Coronary artery (tissue), 2 donors: ENCODE results near the gene TTL.

ENCODE experiments used
- DNase-seq: peaks from one replicate; pipeline ENCODE4 v3.0.0-alpha.2; 2017; ENCODE audit warnings: low spot score
- H3K27ac ChIP-seq, 2 donors: fragments of 200-600 bp; sonication (generic); one replicate each; pipeline ENCODE4 v1.5.1; 2016 to 2019
- H3K4me3 ChIP-seq: fragments of 200-600 bp; sonication (generic); 2 replicates; pipeline ENCODE4 v1.5.1; 2016; ENCODE audit warnings: mild to moderate bottlenecking, moderate library complexity
- CTCF ChIP-seq: fragments of 200-600 bp; sonication (generic); IDR thresholded peaks from one replicate; pipeline ENCODE4 v1.5.1; 2019; ENCODE audit warnings: antibody characterized with exemption

TTL gene

GRCh38 chr2:112472547-112473263, 9.3 kb upstream of the TTL start:
- no peak overlapping the region for H3K27ac ChIP-seq
- no peak for DNase-seq
- no peak overlapping the region for H3K4me3 ChIP-seq
- TF ChIP-seq CTCF: no peak

GRCh38 chr2:112474844-112475486, 7.0 kb upstream of the TTL start:
- Histone ChIP-seq H3K27ac (no peak overlapping the region), H3K4me3 (no peak overlapping the region)
- DNase-seq: no peak
- TF ChIP-seq CTCF: no peak

GRCh38 chr2:112476434-112476833, 5.5 kb upstream of the TTL start:
- no peak for DNase-seq
- Histone ChIP-seq H3K27ac (no peak overlapping the region), H3K4me3 (no peak overlapping the region)
- no peak for TF ChIP-seq CTCF

GRCh38 chr2:112480530-112481049, 1.4 kb upstream of the TTL start:
- TF ChIP-seq CTCF: no peak
- H3K27ac ChIP-seq: peak overlapping the region in 1 of 2 donors; percentile 97
- H3K4me3 ChIP-seq: peak overlapping the region; percentile 94
- no peak for DNase-seq

- peak; percentile 64 for TF ChIP-seq CTCF
- DNase-seq: peak; percentile 88
- H3K27ac ChIP-seq: peak overlapping the region; percentile 79 to 97
- peak overlapping the region; percentile 94 for H3K4me3 ChIP-seq
These were observed 867 bp upstream of the TTL start for GRCh38 chr2:112481050-112481527.

- Histone ChIP-seq H3K27ac (peak overlapping the region; percentile 63 to 97), H3K4me3 (peak overlapping the region; percentile 94)
- TF ChIP-seq CTCF: no peak
- DNase-seq: peak; percentile 77
These were observed 519 bp downstream of the TTL start for GRCh38 chr2:112482309-112483041.
